ENCODE data around the gene NFIB.

NFIB gene

GRCh38 chr9:14188011-14188410 lies 125.9 kb downstream of the NFIB start:
- DNase-seq = no peak

DNA sequence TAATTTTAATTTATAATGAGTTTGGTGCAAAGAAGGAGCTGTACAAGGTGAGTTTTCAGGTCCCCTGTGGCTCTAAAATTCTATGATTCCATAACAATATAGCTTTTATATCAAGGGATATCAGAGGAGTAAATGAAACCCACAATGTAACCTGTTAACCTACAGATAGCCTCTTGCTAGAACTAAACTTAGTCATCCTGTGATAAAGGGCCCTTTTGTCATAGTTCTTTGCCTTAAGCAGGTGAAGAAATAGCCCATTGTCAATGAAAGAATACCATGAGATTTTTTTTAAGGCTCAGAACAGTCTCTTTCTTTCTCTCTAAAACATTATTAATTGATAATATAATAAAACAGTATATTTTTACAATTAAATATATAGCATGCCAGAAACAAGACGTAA lies 127.8 kb downstream of the NFIB start:
- DNase-seq = no peak

DNA sequence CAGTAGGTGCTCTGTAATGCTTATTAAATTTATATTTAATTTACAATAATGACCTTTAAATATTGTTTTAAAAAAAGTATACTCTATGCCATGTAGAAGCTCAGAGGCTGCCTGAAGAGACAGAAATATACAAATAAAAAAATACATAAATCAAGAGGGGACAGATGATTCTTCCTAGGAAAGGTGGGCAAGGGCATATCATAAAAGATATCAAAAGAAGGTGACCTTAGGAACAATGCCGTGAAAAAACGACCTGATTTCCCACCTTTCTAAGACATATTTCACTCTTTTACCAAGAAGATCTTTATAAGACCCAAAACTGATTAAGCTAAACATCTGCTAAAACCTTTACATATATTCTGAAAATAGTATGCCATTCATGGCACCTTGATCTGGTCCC lies 128.9 kb downstream of the NFIB start:
- no peak for DNase-seq

GRCh38 chr9:14183001-14183400 lies 130.9 kb downstream of the NFIB start:
- DNase-seq = no peak

- no peak for DNase-seq
Measured at GRCh38 chr9:14180960-14181537, 132.9 kb downstream of the NFIB start.

GRCh38 chr9:14180093-14180959 lies 133.6 kb downstream of the NFIB start:
- DNase-seq = no peak

GRCh38 chr9:14179449-14179848 lies 134.5 kb downstream of the NFIB start:
- DNase-seq = no peak

- DNase-seq = no peak
Measured at GRCh38 chr9:14175778-14176177, 138.2 kb downstream of the NFIB start.

- no peak for DNase-seq
Measured at GRCh38 chr9:14173713-14174112, 140.2 kb downstream of the NFIB start.

DNA sequence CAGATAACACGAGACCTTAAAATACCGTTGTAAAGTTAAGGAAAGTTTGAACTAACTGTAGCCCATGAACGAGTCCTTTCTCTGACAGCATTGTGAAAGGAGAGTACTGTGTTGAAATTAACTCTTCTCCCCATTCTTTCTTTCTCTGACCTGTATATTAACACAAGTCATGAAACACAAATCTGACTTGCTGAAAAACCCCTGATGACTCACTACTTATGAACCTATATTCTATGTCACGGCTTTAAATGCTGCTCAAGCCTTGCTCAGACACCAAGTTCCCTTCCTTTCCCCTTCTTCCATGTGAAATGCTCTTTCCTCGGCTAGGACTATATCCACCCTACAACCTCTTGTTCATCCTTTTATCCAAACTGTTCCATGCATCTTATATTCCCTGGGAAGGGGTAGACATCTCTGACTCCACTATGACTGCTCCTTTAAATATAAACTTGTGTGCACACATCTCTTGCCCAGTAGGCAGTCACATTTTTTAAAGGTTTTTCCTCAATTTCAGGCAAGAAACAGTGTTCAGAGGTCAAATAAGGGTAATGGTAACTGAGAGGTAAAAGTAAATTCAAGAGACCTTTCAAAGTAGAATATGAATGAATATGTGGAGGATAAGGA lies 142.9 kb downstream of the NFIB start:
- DNase-seq = no peak

DNA sequence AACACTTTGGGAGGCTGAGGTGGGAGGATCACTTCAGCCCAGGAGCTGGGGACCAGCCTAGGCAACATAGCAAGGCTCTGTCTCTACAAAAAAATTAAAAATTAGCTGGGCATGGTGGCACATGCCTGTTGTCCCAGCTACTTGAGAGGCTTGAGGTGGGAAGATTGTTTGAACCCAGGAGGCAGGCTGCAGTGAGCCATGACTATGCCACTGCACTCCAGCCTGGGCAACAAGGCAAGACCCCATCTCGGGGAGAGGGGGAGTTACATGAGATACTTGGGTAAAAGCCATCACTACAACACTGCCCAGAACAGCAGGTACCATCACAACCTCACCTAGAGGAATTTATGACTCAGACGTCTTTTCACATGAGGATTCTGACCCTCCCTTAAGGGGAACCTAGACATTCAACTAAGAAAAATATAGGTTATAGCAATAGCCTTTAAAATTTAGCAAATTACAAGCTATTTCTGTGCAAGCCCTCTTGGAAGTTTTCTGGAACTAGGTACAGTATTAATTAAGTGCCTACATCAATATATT lies 143.5 kb downstream of the NFIB start:
- no peak for DNase-seq

- no peak for DNase-seq
Measured at GRCh38 chr9:14168381-14168780, 145.6 kb downstream of the NFIB start.

DNA sequence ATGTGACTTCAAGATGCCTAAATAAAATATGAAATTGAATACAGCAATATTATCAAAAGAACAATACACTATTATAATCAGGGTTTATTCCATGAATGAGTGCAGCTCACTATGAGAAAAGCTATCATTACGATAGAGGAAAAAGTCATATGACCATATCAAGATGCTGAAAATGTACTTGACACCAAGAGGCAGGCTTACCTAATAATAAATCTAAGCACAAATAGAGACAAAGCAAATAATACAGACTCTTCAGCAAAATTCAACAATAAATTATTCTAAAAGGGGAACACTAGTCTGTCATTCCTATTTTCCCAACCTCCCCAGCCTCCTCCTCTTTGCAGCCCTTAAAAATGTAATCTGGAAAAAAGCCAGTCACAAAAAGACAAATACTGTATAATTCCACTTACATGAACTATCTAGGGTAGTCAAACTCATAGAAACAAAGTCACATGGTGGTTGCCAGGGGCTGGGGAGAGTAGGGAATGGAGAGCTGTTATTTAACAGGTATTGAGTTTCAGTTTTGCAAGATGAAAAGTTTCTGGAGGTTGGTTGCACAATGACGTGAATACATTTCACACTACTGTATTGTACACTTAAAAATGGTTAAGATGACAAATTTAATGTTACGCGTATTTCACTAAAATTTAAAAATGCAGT lies 148.4 kb downstream of the NFIB start:
- DNase-seq = no peak

DNA sequence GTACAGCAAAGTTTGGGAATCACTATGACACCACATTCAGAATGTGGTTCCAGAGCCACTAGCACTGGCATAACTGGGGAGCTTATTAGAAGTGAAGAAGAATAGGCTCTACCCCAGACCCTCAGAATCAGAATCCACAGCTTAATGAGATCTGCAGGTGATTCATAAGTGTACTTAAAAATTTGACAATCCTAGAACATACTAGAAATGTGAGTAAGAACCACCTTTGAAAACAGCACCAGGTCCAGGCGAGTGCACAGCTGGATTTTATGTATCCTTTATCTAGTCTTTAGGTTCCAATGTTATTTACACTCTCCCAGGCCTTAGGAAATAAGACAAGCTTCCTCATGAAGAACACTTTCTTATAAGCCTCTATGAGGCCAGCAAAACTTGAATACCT lies 149.0 kb downstream of the NFIB start:
- DNase-seq = no peak

DNA sequence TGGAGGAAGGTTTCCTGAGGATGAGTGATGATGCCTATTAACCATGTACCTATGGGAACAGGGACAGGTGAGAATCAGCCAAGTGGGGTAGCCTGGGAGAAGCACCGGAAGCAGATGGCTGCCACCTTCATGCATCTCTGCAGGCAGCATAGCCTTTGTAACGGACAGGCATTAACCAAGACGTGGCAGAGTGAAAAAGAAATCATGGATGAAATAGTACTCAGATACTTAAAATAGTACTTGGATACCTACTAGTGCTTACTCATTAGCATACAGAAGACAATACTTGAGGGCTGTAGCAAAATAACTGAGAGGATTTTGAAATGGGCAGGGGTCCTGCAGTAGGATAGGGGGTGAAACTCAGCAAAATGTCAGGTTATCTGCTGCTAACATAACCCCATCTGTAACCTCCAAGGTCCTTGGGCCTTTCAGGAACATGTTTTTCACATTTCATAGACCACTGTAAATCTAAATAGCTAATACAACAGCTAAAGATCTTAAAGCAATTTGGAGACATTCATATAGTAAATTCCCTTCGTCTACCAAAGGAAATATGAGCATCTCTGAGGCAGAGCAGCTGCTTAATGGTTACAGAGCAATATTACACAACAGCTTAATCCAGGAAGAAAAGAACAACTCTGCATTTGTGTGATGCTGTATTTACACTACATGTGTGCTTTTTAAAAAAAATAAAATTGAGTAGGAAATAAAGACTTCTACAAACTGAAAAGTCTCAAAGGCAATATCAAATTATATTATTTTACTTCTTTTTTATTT lies 154.3 kb downstream of the NFIB start:
- DNase-seq = no peak

DNA sequence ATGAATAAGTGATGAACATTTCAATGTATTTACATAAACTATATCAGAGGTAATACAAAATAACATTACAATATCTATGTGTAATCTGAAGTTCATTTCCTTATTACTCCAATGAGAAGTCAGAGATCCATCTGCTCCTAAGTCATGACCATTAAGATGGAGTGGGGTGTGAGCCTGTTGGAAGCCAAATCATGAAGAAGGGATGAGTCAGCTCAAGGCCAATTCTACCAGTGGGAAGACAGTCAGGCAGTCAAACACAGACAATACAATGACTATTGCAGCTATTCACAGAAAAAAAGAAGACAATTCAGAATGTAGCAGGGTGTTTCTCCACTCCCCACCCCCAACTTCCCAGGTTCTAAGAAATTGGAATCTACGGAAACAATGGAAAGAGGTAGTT lies 155.0 kb downstream of the NFIB start:
- DNase-seq = no peak

DNA sequence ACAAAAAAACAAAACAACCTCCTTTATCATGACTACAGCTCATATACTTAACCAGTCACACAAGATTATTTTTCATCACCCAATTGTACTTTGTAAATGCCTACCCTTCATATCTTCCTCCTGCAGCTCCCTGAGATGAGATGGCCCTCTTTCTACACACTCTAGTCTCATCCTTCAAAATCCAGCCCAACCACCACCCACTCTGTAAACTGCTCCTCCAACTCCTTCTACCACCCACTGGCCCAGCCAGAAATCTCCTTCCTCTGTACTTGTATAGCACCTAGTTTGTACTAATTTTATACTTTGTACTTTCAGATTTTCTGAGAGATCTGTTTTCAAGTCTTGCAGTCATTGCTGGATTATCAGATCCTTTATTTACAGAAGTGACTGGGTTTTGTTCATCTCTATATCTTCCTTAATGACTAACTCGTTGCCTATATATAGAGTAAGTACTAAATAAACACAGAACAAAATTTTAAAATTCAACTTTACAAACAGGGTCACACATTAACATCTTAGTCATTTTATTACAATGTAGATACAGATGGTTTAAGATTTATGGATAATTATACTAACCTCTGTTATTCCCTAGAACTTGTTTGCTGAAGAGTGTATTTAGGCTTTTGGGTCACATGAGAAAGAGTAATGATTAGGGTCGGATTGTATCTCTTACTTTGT lies 155.7 kb downstream of the NFIB start:
- DNase-seq = no peak

GRCh38 chr9:14157191-14157590 lies 156.8 kb downstream of the NFIB start:
- no peak for DNase-seq

- DNase-seq = no peak
Measured at GRCh38 chr9:14156046-14156445, 157.9 kb downstream of the NFIB start.

DNA sequence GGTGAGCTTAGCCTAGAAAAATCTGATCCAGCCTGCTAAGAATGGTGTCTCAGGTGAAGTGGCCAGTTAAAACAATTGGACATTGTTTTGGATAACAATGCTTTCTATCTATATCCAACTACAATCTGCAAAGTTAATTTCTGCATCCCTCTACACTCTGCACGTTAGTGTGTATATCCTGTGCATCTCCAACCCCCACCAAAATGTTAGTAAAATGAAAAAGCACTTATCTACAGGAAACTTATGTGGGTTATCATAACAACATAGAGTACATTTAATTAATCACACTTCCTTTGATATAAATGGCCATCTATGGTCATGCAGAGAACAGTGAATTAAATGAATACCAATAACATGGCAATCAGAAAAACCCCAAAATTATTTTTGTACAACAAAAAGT lies 158.7 kb downstream of the NFIB start:
- no peak for DNase-seq

DNA sequence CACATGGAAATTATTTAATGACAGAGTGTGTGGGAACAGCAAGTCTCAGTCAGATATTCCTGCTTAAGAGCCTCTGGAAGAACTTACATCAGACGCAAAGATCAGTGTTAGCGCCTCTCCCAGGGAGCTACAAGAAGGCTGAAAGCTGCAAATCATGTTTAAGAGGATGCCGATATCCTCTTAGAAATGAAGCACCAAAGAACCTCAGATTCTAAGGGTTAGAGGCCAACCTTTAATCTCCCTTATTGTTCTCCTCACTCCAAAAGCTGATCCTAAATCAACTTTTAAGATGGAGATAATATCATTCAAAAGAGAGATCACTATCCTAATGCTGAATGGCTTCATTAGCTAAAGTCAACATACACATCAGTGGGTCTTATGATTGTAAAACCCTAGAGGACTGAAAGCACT lies 160.6 kb downstream of the NFIB start:
- no peak for DNase-seq

DNA sequence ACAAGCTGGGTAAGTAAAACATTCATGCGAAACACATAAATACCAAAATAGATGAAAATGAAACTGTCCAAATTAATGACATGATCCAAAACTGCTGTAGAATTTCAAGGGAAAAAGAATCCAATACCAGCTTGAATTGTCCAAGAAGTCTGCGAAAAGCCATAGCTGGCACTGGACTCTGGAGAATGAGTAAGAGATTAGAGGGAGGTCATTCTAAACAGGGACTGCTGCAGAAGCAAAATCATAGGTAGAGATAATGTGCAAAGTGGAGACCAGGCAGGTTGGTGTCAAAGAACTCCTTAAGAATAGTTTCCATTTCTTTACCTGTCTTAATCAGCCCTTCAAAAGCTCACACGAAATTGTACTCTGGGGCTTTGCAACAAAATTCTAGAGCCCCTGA lies 162.5 kb downstream of the NFIB start:
- DNase-seq = no peak

All from right kidney (tissue), 1 donor.